Natural killer cell treated with Interleukin-12 subunit alpha and Interleukin-12 subunit beta and Interleukin-15 and Interleukin-18, amount 100 ng/mL, for 72 hours (primary cell): ENCODE measurements around the gene PTPRD. TPM values are rescaled to one million over a fixed set of nuclear protein-coding genes. Genes with fewer than 3 reads are reported as not detected.
"Not testable (repeated sequence)": the region's sequence is repeated elsewhere in the genome, so short reads cannot be mapped to it uniquely, and the experiment has no call there.

ENCODE experiments used
- ATAC-seq, 2 donors: fragments of 150-1000 bp; cut with Tn5 transposase in 1 of 2; sonication (Bioruptor Pico), chemical (Tn5 transposase) in 1 of 2; 2 replicates each; pipeline ENCODE4 v1.10.0; 2021
- DNase-seq: peaks from one replicate; pipeline ENCODE4 v3.0.0; 2022; ENCODE audit warnings: low spot score
- H3K27ac Mint-ChIP-seq, 2 donors: 1 replicate in 1 of 2; 2 replicates in 1 of 2; pipeline ENCODE4 v1.8.0; 2022; ENCODE audit warnings: mixed read lengths in 2 of 2, mild to moderate bottlenecking in 1 of 2, moderate library complexity in 1 of 2
- H3K27me3 Mint-ChIP-seq, 2 donors: 1 replicate in 1 of 2; 2 replicates in 1 of 2; pipeline ENCODE4 v1.8.0; 2022; ENCODE audit warnings: mixed read lengths in 2 of 2
- H3K36me3 Mint-ChIP-seq: one replicate; pipeline ENCODE4 v1.8.0; 2022; ENCODE audit warnings: mixed read lengths
- H3K4me1 Mint-ChIP-seq, 2 donors: 1 replicate in 1 of 2; 2 replicates in 1 of 2; pipeline ENCODE4 v1.8.0; 2022; ENCODE audit warnings: low read depth in 2 of 2, mixed read lengths in 2 of 2, mild to moderate bottlenecking in 1 of 2
- H3K4me3 Mint-ChIP-seq: one replicate; pipeline ENCODE4 v1.8.0; 2022; ENCODE audit warnings: mixed read lengths
- H3K9me3 Mint-ChIP-seq: 2 replicates; pipeline ENCODE4 v1.8.0; 2022; ENCODE audit warnings: mixed read lengths
- total RNA-seq, 2 donors: library from RNA; stranded (reverse); gene quantifications; one replicate each; pipeline ENCODE4 v1.2.3, GENCODE V29; 2022

Gene PTPRD
- total RNA-seq, 2 donors from 2014 or later: 0.53 to 3.7 TPM

DNA sequence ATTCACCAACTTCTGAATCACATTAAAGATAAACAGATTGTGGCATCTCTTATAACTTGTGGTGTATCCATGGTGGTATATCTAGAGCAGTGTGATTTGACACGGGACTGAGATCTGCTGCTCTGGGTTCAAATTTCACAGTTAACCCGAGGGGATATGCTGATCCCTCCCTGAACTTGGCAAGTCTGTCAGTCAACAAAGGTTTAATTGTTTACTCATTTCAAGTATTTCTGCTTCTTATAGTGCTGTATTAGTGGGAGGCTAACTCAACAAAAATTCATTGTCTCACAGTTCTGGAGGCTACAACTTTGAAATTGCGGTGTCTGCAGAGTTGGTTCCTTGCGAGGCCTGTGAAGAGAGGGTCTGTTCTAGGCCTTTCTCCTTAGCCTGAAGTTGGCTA is 1175.2 kb downstream of the PTPRD start:
- no peak overlapping the region for H3K27ac Mint-ChIP-seq
- ATAC-seq (no peak), DNase-seq (no peak)
- no peaks in the 10 kb centered on the region for H3K4me1 Mint-ChIP-seq
- H3K27me3 Mint-ChIP-seq: no peaks in the 10 kb centered on the region
- H3K4me3 Mint-ChIP-seq: no peak overlapping the region
- peaks cover 16% of the 10 kb centered on the region for H3K9me3 Mint-ChIP-seq
- H3K36me3 Mint-ChIP-seq: no peaks in the 10 kb centered on the region

DNA sequence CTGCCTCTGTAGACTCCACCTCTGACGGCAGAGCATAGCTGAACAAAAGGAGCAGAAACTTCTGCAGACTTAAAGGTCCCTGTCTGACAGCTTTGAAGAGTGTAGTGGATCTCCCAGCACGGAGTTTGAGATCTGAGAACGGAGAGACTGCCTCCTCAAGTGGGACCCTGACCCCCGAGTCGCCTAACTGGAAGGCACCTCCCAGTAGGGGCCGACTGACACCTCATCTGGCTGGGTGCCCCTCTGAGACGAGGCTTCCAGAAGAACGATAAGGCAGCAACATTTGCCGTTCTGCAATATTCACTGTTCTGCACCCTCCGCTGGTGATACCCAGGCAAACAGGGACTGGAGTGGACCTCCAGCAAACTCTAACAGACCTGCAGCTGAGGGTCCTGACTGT is 1186.3 kb downstream of the PTPRD start:
- DNase-seq, H3K27ac Mint-ChIP-seq, H3K4me1 Mint-ChIP-seq, H3K4me3 Mint-ChIP-seq, H3K27me3 Mint-ChIP-seq, H3K36me3 Mint-ChIP-seq, ATAC-seq: not testable (repeated sequence)
- peaks cover 28% of the 10 kb centered on the region for H3K9me3 Mint-ChIP-seq

DNA sequence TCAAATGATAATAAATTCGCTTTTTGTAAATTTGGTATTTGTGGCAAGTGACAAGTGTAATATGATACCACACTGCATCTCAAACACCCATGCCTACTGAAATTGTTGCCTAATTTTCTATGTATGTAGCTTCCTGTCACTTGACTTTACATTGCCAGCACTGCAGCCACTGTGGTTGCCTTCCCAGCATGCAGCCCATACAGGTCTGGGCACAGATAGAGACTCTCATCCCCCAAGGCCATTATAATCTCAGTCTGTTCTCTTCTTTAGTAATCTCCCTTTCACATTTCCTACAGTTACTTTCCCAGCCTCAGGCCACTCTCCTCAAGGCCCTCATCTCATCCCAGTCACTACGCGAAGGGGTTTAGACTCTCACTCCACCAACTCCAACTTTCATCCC is 1200.6 kb downstream of the PTPRD start:
- no peak for DNase-seq
- ATAC-seq: no peak
- H3K27me3 Mint-ChIP-seq: no peaks in the 10 kb centered on the region
- H3K9me3 Mint-ChIP-seq: peaks cover 6% of the 10 kb centered on the region
- H3K4me3 Mint-ChIP-seq: no peak overlapping the region
- H3K36me3 Mint-ChIP-seq: no peaks in the 10 kb centered on the region
- no peaks in the 10 kb centered on the region for H3K4me1 Mint-ChIP-seq
- H3K27ac Mint-ChIP-seq: no peak overlapping the region

DNA sequence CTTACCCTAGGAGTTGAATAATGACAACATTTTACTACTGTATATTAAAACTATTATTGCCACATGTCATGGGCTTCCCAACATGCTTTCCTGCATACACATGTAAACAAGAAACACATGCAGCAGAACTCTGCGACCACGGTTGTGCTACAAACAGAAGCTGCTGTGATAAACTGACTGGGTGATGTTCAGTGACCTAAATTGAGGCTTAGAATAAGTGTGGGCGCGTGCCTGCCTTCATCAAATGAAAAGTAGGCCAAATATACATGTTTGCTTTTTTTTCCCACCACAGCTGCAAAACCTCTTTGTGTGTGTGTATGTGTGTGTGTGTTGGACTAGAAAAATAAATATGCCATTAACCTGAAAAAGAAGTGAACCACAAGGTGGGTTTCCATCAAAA is 1202.1 kb downstream of the PTPRD start:
- Mint-ChIP-seq H3K36me3 (peaks cover 6% of the 10 kb centered on the region), H3K27me3 (no peaks in the 10 kb centered on the region), H3K27ac (no peak overlapping the region), H3K9me3 (peaks cover 9% of the 10 kb centered on the region), H3K4me1 (no peaks in the 10 kb centered on the region), H3K4me3 (no peak overlapping the region)
- ATAC-seq (no peak), DNase-seq (no peak)

DNA sequence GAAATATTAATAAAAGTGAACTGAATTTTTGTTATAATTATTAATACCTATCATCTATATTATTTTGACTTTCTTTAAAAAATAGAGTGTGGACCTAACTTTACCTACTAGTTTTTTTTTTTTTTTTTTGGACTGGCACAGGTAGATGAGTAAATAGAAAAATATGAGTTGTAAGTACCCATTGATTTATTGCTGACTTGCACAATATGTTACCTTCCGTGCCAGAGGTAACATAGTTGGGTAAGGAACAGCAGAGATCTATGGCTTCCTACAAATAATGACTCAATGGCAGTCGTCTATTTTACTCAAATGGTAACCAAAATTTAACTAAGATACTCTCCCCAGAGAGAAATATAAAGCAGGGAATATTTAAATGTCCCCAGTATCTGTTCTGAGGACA is 1212.8 kb downstream of the PTPRD start:
- H3K4me1 Mint-ChIP-seq: no peaks in the 10 kb centered on the region
- no peak overlapping the region for H3K27ac Mint-ChIP-seq
- no peaks in the 10 kb centered on the region for H3K36me3 Mint-ChIP-seq
- peaks cover 15% of the 10 kb centered on the region for H3K9me3 Mint-ChIP-seq
- H3K27me3 Mint-ChIP-seq: no peaks in the 10 kb centered on the region
- H3K4me3 Mint-ChIP-seq: no peak overlapping the region
- ATAC-seq (no peak), DNase-seq (no peak)

DNA sequence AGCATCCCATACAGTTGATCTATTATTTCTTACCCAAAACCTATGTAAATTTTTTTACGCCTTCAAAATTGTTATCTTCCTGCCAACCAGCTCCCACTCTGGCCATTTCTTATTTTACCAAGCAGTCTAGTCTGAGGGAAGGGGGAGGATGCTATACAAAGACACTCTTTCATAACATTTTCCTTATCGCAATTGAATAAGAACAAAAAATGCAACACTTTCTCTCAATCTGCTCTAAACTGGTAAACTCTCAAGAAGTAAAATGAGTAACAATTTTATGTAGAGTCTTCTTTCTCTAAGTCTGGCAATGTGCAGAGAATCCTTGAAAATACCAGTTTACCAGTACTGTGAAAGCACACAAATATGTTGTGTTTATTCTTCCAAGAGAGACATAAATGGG is 1216.3 kb downstream of the PTPRD start:
- Mint-ChIP-seq H3K9me3 (peaks cover 4% of the 10 kb centered on the region), H3K4me1 (no peaks in the 10 kb centered on the region), H3K27me3 (no peaks in the 10 kb centered on the region), H3K36me3 (no peaks in the 10 kb centered on the region), H3K27ac (no peak overlapping the region), H3K4me3 (no peak overlapping the region)
- ATAC-seq (no peak), DNase-seq (no peak)

DNA sequence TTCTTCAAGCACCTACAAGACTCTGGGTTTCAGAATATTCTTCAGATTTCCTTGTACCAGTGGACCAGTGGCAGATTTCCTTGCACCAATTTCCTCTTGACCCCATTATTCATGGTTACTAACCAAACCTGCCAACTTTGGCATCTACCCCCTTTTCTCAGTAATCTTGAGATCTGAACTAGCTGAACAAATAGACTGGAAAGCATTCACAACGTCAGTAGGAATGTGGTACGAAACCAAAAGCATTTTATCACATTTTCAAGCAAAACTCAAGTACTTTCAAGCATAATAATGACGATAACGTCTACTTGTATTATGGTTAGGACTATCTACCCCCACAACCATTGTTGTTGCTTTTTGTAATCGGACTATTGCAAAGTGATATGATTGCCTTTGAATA is 1217.3 kb downstream of the PTPRD start:
- H3K27me3 Mint-ChIP-seq: no peaks in the 10 kb centered on the region
- peaks cover 4% of the 10 kb centered on the region for H3K9me3 Mint-ChIP-seq
- ATAC-seq (no peak), DNase-seq (no peak)
- H3K27ac Mint-ChIP-seq: no peak overlapping the region
- H3K4me1 Mint-ChIP-seq: no peaks in the 10 kb centered on the region
- H3K36me3 Mint-ChIP-seq: no peaks in the 10 kb centered on the region
- H3K4me3 Mint-ChIP-seq: no peak overlapping the region

DNA sequence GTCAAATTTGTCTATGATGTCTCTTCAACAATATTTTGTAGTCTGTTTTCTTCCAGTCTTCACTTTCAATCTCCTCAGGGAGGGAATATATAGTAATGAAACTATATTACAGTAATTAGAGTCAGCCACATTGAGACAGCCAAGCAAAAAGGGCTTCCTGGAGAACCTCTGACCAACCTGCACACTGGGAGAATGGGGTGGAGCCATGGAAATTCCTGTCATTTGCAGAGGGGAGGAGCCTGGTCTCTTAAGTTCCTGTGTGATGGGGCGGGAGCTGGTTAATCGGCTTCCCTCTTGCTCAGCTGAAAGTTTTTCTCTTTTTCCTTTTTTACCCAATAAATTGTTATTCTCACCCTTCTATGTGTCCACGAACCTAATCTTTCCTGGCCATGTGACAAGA is 1220.0 kb downstream of the PTPRD start:
- Mint-ChIP-seq H3K27ac (no peak overlapping the region), H3K4me3 (no peak overlapping the region), H3K36me3 (no peaks in the 10 kb centered on the region), H3K9me3 (peaks cover 4% of the 10 kb centered on the region), H3K27me3 (no peaks in the 10 kb centered on the region), H3K4me1 (no peaks in the 10 kb centered on the region)
- DNase-seq (no peak), ATAC-seq (no peak)

DNA sequence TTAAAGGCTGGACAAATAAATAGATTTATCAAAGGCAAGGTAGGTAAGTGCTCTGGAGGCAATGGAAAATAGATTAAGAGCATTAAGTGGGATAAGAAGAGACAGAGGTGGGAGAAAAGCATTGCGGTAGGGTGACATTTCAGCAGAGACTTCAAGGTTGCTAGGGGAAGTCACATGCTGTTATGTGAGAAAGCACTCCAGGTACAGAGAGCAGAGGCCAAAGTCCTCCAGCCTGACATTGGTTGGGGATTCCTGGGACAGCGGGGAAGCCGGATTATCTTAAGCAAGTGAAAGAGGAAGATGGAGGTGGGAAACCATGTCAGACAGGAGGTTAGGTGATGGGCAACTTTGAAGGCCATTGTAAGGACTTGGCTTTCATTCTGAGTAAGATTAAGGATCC is 1222.9 kb downstream of the PTPRD start:
- Mint-ChIP-seq H3K27ac (no peak overlapping the region), H3K4me1 (no peaks in the 10 kb centered on the region), H3K27me3 (no peaks in the 10 kb centered on the region), H3K4me3 (no peak overlapping the region), H3K9me3 (peaks cover 8% of the 10 kb centered on the region), H3K36me3 (peaks cover 4% of the 10 kb centered on the region)
- no peak for ATAC-seq
- no peak for DNase-seq

DNA sequence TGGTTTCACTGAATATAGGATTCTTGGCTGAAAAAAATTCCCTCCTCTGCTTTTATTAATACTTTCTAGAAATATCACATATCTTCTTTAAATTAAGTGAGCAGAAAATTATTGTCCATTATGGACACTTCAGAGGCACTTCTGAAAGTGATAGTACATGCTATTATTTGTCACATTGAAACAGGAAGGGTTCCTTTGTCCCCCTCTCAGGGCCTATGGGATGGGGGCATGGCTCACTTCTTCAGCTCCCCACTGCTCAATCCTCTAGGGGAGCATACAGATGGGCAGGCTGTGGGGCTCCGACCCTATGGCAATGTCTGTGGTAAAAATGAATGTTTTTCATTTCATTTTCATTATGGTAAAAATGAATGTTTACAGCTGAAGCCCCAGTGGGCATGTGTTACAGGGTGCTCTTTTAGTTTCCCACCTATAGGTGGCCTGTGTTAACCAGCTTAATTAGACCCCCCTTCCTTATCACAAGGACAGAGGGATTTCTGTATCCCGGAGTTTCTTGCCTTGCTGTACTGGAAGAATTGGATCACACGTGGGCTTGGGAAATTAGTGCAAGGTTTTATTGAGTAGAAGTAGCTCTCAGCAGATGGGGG is 1225.2 kb downstream of the PTPRD start:
- H3K4me3 Mint-ChIP-seq: no peak overlapping the region
- H3K9me3 Mint-ChIP-seq: peaks cover 8% of the 10 kb centered on the region
- H3K36me3 Mint-ChIP-seq: peaks cover 4% of the 10 kb centered on the region

DNA sequence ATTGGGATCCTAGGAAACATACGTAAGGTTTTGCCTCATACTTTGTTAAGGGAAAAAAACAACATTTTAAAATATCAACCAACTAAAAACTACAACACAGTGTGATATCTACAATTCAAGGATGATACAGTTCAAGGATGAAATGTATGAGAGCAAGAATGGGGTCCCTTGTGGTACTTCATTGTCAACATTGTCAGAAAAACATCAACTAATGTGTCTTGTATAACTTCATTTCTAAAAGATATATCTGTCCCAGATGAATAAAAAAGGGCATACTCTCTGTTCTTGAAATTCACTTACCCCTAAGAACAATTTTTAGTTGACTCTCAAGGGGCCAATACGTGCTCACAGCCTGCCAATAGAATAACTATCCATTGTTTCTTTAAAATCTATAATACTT is 1250.5 kb downstream of the PTPRD start:
- Mint-ChIP-seq H3K27me3 (no peaks in the 10 kb centered on the region), H3K9me3 (peaks cover 10% of the 10 kb centered on the region)
- no peak for ATAC-seq

More for the DNA sequence above, 1225.2 kb downstream of the PTPRD start:
- H3K27ac Mint-ChIP-seq: no peak overlapping the region
- DNase-seq (no peak), ATAC-seq (no peak)
- no peaks in the 10 kb centered on the region for H3K27me3 Mint-ChIP-seq
- no peaks in the 10 kb centered on the region for H3K4me1 Mint-ChIP-seq

DNA sequence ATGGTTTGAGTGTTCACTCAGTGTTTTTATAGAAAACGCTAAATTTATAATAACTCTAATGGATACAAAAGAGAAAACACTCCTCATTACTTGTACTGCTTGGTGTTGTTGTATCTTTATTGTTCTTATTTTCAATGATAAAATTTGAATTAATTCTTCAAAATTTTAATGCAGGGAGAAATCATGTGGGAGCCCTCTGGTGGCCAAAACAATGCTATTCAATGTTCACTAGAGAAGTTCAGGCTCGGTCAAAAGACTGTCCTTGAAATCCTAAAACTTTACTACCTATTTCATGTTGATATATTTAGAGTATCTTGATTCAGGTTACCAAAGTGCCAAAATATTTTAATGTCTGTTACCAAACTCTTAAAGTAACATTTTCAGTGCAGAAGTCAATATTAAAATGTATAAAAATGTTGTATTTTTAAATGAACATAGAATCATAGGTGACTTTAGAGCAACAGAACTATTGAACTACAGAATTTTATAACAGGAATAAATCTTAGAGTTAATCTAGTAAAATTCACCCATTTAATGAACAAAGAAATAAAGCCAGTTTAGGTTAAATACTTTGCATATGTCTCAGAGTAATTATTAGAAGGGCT is 1259.8 kb downstream of the PTPRD start:
- Mint-ChIP-seq H3K27ac (no peak overlapping the region), H3K4me1 (no peaks in the 10 kb centered on the region), H3K27me3 (no peaks in the 10 kb centered on the region), H3K36me3 (no peaks in the 10 kb centered on the region), H3K4me3 (no peak overlapping the region), H3K9me3 (no peaks in the 10 kb centered on the region)
- ATAC-seq: no peak
- DNase-seq: no peak

More for the DNA sequence above, 1250.5 kb downstream of the PTPRD start:
- Mint-ChIP-seq H3K36me3 (no peaks in the 10 kb centered on the region), H3K27ac (no peak overlapping the region), H3K4me3 (no peak overlapping the region), H3K4me1 (no peaks in the 10 kb centered on the region)
- no peak for DNase-seq

DNA sequence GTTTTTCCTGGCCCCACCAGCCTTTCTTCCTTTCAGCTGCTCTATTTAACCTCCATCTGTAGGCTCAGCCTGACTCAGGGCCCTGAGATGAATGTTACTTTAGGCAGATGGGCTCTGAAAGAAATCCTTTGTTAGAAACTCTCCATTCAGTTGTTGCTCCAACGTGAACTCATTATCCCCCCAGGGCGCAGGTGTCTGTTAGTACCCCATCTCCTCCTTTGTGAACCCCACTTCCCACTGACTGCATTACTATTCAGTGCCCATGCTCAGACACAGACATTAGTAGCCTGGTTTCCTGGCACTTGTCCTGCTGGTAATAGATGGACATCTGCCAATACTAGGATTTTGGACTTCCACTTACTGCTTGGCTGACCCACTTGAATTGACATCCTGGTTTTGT is 1271.6 kb downstream of the PTPRD start:
- H3K4me1 Mint-ChIP-seq: no peaks in the 10 kb centered on the region
- no peak for DNase-seq
- H3K4me3 Mint-ChIP-seq: no peak overlapping the region
- ATAC-seq: no peak
- no peak overlapping the region for H3K27ac Mint-ChIP-seq
- H3K36me3 Mint-ChIP-seq: no peaks in the 10 kb centered on the region
- no peaks in the 10 kb centered on the region for H3K9me3 Mint-ChIP-seq
- no peaks in the 10 kb centered on the region for H3K27me3 Mint-ChIP-seq

DNA sequence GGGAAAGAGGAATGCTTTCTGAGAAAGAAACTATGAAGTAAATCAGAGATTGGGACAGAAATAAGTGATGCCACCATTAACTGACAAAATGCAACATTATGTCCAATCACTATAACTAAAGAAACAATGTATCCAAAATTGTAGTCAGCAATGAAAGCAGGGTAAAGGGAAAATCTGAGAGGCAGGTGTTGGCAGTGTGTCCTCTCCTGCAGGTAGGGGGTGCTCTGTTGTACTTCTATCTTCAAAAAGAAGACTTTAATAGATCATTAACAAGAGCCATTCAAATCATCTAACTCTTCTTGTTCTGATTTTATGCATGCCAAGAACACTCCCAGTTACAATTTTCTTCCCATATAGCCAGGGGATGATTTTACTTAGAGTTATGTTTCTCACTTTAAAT is 1275.7 kb downstream of the PTPRD start:
- DNase-seq (no peak), ATAC-seq (no peak)
- H3K4me1 Mint-ChIP-seq: no peaks in the 10 kb centered on the region
- peaks cover 5% of the 10 kb centered on the region for H3K9me3 Mint-ChIP-seq
- no peaks in the 10 kb centered on the region for H3K27me3 Mint-ChIP-seq
- H3K4me3 Mint-ChIP-seq: no peak overlapping the region
- H3K27ac Mint-ChIP-seq: no peak overlapping the region
- H3K36me3 Mint-ChIP-seq: no peaks in the 10 kb centered on the region

DNA sequence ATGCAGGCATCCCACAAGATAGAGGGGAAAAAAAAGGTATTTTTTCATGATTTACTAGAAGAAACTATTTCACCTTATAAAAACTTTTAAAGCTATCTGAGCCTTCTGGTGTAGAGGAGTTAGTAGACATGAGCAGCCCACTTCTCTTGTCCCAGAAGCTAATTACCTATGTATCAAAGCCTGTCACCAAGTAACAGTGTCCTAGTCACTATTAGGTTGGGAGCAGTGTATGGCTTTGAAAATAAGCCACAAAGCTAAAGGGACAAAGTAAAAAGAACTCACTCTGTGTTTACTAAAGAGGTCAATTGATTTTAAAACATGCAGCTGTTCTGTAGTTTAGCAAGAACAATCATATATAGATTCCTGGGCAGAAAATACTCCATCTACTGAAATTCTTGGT is 1286.1 kb downstream of the PTPRD start:
- Mint-ChIP-seq H3K27me3 (no peaks in the 10 kb centered on the region), H3K4me1 (no peaks in the 10 kb centered on the region), H3K9me3 (peaks cover 12% of the 10 kb centered on the region), H3K27ac (no peak overlapping the region), H3K36me3 (peaks cover 2% of the 10 kb centered on the region), H3K4me3 (no peak overlapping the region)
- DNase-seq (no peak), ATAC-seq (no peak)
